Retinal pigment epithelial cell (primary cell): ENCODE measurements around the gene GATA3.

ENCODE experiments used
- DNase-seq: peaks from one replicate; pipeline ENCODE4 v3.0.0-alpha.2; 2010; ENCODE audit warnings: low read depth
- H3K4me3 ChIP-seq: 2 replicates; pipeline ENCODE4 v1.5.1; 2011; ENCODE audit warnings: mild to moderate bottlenecking, low read length, control low read depth, moderate library complexity
- CTCF ChIP-seq: conservative IDR thresholded peaks from 2 replicates; pipeline ENCODE4 v1.5.1; 2011; ENCODE audit warnings: low read depth, low read length, control low read depth, inconsistent platforms

GATA3 gene

GRCh38 chr10:8057636-8058273, 3.3 kb downstream of the GATA3 start:
- no peak for DNase-seq
- H3K4me3 ChIP-seq = no peak overlapping the region
- no peak for TF ChIP-seq CTCF

- no peak for DNase-seq
- H3K4me3 ChIP-seq = no peak overlapping the region
- TF ChIP-seq CTCF = no peak
Measured at GRCh38 chr10:8058274-8059111, 4.0 kb downstream of the GATA3 start.

GRCh38 chr10:8059191-8059936, 4.9 kb downstream of the GATA3 start:
- DNase-seq = no peak
- TF ChIP-seq CTCF = no peak
- no peak overlapping the region for H3K4me3 ChIP-seq

- peak; percentile 48 for DNase-seq
- TF ChIP-seq CTCF = no peak
- H3K4me3 ChIP-seq = peak overlapping the region; percentile 5
Measured at GRCh38 chr10:8060010-8060703, 5.7 kb downstream of the GATA3 start.

- no peak overlapping the region for H3K4me3 ChIP-seq
- DNase-seq = no peak
- no peak for TF ChIP-seq CTCF
Measured at GRCh38 chr10:8060704-8061121, 6.2 kb downstream of the GATA3 start.

- no peak overlapping the region for H3K4me3 ChIP-seq
- no peak for TF ChIP-seq CTCF
- no peak for DNase-seq
Measured at GRCh38 chr10:8061274-8062211, 7.1 kb downstream of the GATA3 start.
